GM10266 (cell line): ENCODE data around the gene ARHGEF1.

Experiments
- DNase-seq: peaks from one replicate; pipeline ENCODE4 v3.0.0; 2012; ENCODE audit errors: extremely low spot score
- CTCF ChIP-seq: IDR thresholded peaks from 2 replicates; pipeline ENCODE4 v1.5.1; 2012; ENCODE audit warnings: mild to moderate bottlenecking, low read depth; ENCODE audit not compliant: control insufficient read depth, insufficient read depth; ENCODE audit errors: missing control alignments

ARHGEF1 gene

GRCh38 chr19:41921577-41922576, 38.9 kb downstream of the ARHGEF1 start:
- TF ChIP-seq CTCF, result no peak
- DNase-seq, result no peak

DNA sequence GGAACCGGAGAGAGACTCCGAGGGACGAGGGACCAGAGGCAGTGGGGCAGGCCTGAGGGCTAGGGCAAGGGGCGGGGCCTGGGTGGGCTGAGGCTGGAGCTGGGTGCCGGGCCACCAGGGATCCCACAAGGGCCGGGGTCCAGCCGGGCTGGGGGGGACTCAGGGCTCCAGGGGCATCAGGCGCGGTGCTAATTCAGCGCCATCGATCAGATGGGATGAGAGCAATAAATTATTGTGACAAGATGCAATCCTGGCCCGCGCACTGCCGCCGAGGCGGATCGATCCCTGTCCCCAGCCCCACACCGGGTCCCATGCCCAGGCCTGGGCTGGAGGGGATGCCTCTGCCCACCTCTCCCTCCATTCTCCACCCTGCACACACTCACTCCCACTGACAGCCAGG, 39.6 kb downstream of the ARHGEF1 start:
- TF ChIP-seq CTCF, result no peak
- DNase-seq, result no peak

GRCh38 chr19:41923045-41923788, 40.2 kb downstream of the ARHGEF1 start:
- no peak for DNase-seq

DNA sequence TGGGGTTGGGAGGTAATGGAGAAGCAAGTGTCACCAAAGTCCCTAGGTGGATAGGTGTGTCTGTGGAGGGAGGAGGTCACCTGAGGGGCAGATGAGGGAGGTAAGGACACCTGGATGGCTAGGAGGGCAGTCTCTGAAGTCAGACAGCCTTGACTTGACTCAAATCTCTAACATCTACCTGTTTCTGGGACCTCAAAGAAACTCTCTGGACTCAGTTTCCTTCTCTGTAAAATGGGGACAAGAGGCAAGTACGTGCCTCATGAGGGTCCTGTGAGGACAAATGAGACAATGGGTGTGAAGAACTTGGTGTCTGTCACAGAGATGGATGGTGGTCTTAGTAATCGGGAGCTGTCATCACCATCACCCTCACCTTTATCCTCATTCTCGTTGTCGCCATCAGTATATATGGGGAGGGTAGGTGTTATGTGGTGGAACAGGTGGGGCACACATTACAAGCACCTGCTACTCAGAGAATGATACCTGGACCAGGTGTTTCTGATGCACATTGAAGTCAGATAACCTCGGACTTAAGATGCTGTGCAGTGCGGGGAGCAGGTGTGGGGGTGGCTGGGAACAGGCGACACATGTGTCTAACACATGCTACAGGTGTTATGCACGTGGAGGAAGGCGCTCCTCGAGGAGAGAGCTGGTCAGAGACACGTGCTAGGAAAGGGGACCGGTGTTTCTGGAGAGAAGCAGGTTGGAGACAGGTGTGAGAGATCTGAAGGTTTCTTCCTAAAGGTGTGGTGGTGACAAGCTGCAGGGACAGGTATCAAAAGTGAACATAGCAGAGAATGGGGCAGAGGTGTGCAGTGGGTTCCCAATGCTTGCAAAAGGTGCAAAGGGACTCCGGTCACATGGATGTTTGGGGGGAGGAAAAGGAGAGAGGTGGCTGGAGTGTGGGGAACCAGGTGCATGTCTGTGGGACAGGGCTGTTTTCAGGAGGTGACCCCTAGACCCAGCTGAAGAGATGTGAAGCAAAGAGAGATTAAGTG, 41.5 kb downstream of the ARHGEF1 start:
- no peak for DNase-seq
- TF ChIP-seq CTCF, result no peak

More at GRCh38 chr19:41923045-41923788, 40.2 kb downstream of the ARHGEF1 start:
- TF ChIP-seq CTCF, result no peak

GRCh38 chr19:41925208-41926003, 42.4 kb downstream of the ARHGEF1 start:
- no peak for DNase-seq
- no peak for TF ChIP-seq CTCF

GRCh38 chr19:41926028-41926762, 43.2 kb downstream of the ARHGEF1 start:
- DNase-seq, result no peak
- no peak for TF ChIP-seq CTCF
